Astrocyte (in vitro differentiated cells and primary cell): Measurements from ENCODE around the gene FAM219A. TPM values are rescaled to one million over a fixed set of nuclear protein-coding genes. Genes with fewer than 3 reads are reported as not detected.

Experiments used
- DNase-seq: peaks from one replicate; pipeline ENCODE4 v3.0.0-alpha.2; 2010; ENCODE audit warnings: low read depth
- FAIRE-seq: peaks from 2 replicates; lab custom pipeline; 2011; peaks lifted over from hg19 to GRCh38; lab: Jason Lieb, UNC
- H2AFZ ChIP-seq: 2 replicates; pipeline ENCODE4 v1.6.0; 2012; ENCODE audit warnings: low read depth, low read length, inconsistent platforms
- H3K27ac ChIP-seq: 2 replicates; pipeline ENCODE4 v1.5.1; 2011; ENCODE audit warnings: low read depth, low read length, inconsistent platforms
- H3K27me3 ChIP-seq: 2 replicates; pipeline ENCODE4 v1.6.0; 2011; ENCODE audit warnings: low read length, inconsistent platforms; ENCODE audit not compliant: insufficient read depth
- H3K36me3 ChIP-seq: 2 replicates; pipeline ENCODE4 v1.5.1; 2011; ENCODE audit warnings: low read length, inconsistent platforms; ENCODE audit not compliant: insufficient read depth
- H3K4me1 ChIP-seq: 2 replicates; pipeline ENCODE4 v1.5.1; 2011; ENCODE audit warnings: low read length, inconsistent platforms; ENCODE audit not compliant: insufficient read depth
- H3K4me2 ChIP-seq: 2 replicates; pipeline ENCODE4 v1.6.0; 2012; ENCODE audit warnings: low read length, inconsistent platforms
- H3K4me3 ChIP-seq: 2 replicates; pipeline ENCODE4 v1.5.1; 2011; ENCODE audit warnings: low read depth, mild to moderate bottlenecking, low read length, inconsistent platforms; ENCODE audit not compliant: insufficient read depth
- H3K79me2 ChIP-seq: 2 replicates; pipeline ENCODE4 v1.6.0; 2012; ENCODE audit warnings: mild to moderate bottlenecking, low read length, inconsistent platforms; ENCODE audit not compliant: insufficient read depth
- H3K9ac ChIP-seq: 2 replicates; pipeline ENCODE4 v1.6.0; 2012; ENCODE audit warnings: mild to moderate bottlenecking, low read length, inconsistent platforms
- H3K9me3 ChIP-seq: 2 replicates; pipeline ENCODE4 v1.5.1; 2012; ENCODE audit warnings: low read depth, mild to moderate bottlenecking, low read length, inconsistent platforms; ENCODE audit not compliant: insufficient read depth
- H4K20me1 ChIP-seq: 2 replicates; pipeline ENCODE4 v1.6.0; 2012; ENCODE audit warnings: low read length, inconsistent platforms; ENCODE audit not compliant: insufficient read depth
- H3K27ac Mint-ChIP-seq: one replicate; pipeline ENCODE4 v1.8.0; 2021; ENCODE audit warnings: mild to moderate bottlenecking, mixed read lengths; ENCODE audit not compliant: unreplicated experiment
- H3K27me3 Mint-ChIP-seq: one replicate; pipeline ENCODE4 v1.8.0; 2021; ENCODE audit warnings: low read depth, mixed read lengths; ENCODE audit not compliant: unreplicated experiment
- H3K36me3 Mint-ChIP-seq: one replicate; pipeline ENCODE4 v1.8.0; 2021; ENCODE audit warnings: low read depth, mixed read lengths; ENCODE audit not compliant: unreplicated experiment
- H3K4me1 Mint-ChIP-seq: one replicate; pipeline ENCODE4 v1.8.0; 2021; ENCODE audit warnings: low read depth, mixed read lengths; ENCODE audit not compliant: unreplicated experiment
- H3K4me3 Mint-ChIP-seq: one replicate; pipeline ENCODE4 v1.8.0; 2021; ENCODE audit warnings: mild to moderate bottlenecking, moderate library complexity, mixed read lengths; ENCODE audit not compliant: unreplicated experiment
- H3K9me3 Mint-ChIP-seq: one replicate; pipeline ENCODE4 v1.8.0; 2021; ENCODE audit warnings: mild to moderate bottlenecking, mixed read lengths; ENCODE audit not compliant: unreplicated experiment
- EZH2 ChIP-seq: IDR thresholded peaks from 2 replicates; pipeline ENCODE4 v1.6.1; 2012; ENCODE audit warnings: mild to moderate bottlenecking, low read length, inconsistent platforms; ENCODE audit not compliant: insufficient read depth
- total RNA-seq: library from RNA; stranded (reverse); gene quantifications from 2 replicates; pipeline ENCODE4 v1.2.1, GENCODE V29; 2021
- TF ChIP-seq, protein P1 (sequence below): IDR thresholded peaks from 2 replicates; pipeline ENCODE4 v1.5.1; 2011; ENCODE audit warnings: low read depth, mild to moderate bottlenecking, inconsistent platforms, low read length, moderate library complexity; ENCODE audit not compliant: insufficient read depth

FAM219A gene
- total RNA-seq, 1 donor from 2014 or later, result 63.5 TPM

DNA sequence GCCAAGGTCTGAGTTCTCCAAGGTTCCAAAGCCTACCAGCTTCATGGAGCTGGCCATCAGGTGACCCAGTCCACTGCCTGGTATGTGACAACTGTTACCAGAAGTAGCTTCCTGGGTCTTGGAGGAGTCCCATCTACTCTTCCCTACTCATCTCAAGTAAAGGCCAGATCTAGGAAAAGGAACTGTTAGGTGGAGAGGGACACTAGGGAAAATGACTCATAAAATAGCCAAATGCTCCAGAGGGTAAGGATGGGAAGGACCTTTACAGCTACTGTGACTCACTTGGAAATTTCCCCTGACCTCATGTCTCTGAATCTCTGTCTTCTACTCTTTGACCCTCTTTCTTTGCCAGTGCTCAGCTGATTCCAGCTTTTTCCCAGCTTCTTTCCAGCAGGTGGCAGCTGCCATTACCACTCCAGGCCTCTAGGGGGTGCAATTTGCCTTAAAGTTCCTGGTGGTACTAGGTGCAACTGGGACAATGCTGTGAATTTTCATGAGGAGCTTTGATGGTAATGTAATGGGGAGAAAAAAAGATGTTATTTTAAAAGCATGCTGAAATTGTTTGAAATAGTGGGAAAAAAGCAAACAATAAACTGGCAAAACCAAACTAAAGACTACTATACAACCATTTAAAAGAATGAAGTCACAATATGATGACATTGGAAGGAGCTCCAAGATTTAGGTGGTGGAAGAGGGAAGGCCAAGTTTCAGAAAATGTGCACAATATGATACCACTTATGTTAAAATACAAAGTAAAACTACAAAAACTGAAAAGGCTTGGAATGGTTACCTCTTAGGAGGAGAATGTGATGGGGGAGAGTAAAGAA, 54.6 kb downstream of the FAM219A start:
- Histone ChIP-seq H2AFZ (no peak overlapping the region), H3K4me2 (no peak overlapping the region), H3K4me1 (peaks cover 10% of the 10 kb centered on the region), H3K9me3 (no peaks in the 10 kb centered on the region), H3K9ac (no peak overlapping the region), H3K27ac (no peak overlapping the region), H4K20me1 (peaks cover 63% of the 10 kb centered on the region), H3K4me3 (no peak overlapping the region), H3K79me2 (no peaks in the 10 kb centered on the region), H3K27me3 (no peaks in the 10 kb centered on the region), H3K36me3 (peaks cover 3% of the 10 kb centered on the region)
- Mint-ChIP-seq H3K4me1 (peaks cover 14% of the 10 kb centered on the region), H3K27ac (no peak overlapping the region), H3K4me3 (no peak overlapping the region), H3K36me3 (peaks cover 36% of the 10 kb centered on the region), H3K9me3 (no peaks in the 10 kb centered on the region), H3K27me3 (no peaks in the 10 kb centered on the region)
- TF ChIP-seq EZH2, result no peak
- TF ChIP-seq, protein P1, sequence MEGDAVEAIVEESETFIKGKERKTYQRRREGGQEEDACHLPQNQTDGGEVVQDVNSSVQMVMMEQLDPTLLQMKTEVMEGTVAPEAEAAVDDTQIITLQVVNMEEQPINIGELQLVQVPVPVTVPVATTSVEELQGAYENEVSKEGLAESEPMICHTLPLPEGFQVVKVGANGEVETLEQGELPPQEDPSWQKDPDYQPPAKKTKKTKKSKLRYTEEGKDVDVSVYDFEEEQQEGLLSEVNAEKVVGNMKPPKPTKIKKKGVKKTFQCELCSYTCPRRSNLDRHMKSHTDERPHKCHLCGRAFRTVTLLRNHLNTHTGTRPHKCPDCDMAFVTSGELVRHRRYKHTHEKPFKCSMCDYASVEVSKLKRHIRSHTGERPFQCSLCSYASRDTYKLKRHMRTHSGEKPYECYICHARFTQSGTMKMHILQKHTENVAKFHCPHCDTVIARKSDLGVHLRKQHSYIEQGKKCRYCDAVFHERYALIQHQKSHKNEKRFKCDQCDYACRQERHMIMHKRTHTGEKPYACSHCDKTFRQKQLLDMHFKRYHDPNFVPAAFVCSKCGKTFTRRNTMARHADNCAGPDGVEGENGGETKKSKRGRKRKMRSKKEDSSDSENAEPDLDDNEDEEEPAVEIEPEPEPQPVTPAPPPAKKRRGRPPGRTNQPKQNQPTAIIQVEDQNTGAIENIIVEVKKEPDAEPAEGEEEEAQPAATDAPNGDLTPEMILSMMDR, result peak; percentile 100
- FAIRE-seq, result peak; percentile 80
- DNase-seq, result peak; percentile 20

DNA sequence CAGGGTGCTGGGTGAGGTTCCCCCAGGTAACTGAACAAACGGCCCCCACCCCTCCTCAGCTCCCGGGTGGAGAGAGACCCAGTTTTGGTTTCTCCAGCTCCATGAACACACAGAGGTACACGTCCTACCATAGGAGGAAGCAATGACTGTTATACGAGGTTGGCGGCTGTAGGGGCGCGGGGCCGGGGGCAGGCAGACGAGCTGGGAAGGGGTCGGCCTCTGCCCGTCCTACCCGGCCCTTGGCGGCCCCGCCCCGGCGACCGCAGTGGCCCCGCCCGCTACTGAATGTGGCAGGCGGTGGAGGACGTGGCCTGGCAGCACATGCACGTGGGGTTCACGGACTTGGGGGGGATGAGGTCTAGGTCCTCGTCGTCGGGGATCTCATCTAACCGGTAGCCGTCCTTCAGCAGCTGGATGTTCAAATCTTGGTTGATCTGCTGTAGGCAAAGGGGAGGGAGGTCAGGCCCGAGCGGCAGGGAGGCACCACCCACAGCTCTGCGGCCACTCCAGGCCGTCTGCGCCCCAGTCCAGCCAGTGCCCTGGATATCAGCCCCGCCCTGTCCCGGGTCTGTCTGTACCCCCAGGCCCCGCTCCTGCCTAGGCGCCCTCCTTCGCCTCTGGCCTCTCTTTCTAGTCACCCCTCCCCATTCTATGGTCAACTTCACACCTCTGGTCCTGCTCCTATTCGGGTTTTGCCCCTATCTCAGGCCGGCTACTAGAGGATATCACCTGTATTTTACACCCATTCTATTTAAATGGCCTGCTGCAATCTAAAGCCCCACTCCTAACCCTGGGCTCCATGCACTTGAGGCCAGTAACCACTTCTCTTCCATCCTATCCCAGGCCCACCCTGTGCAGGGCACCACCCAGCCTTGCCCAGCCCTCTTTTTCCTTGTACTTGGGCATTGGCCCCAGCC, 57.4 kb downstream of the FAM219A start:
- Mint-ChIP-seq H3K9me3 (no peaks in the 10 kb centered on the region), H3K4me3 (no peak overlapping the region), H3K36me3 (peaks cover 30% of the 10 kb centered on the region), H3K4me1 (peaks cover 9% of the 10 kb centered on the region), H3K27me3 (no peaks in the 10 kb centered on the region), H3K27ac (no peak overlapping the region)
- peaks cover 3% of the 10 kb centered on the region for H3K36me3 ChIP-seq
- FAIRE-seq, result no peak
- H2AFZ ChIP-seq, result no peak overlapping the region
- H3K4me2 ChIP-seq, result no peak overlapping the region
- H3K27ac ChIP-seq, result no peak overlapping the region
- DNase-seq, result no peak
- no peaks in the 10 kb centered on the region for H3K9me3 ChIP-seq
- peaks cover 8% of the 10 kb centered on the region for H3K4me1 ChIP-seq
- no peak overlapping the region for H3K4me3 ChIP-seq
- no peaks in the 10 kb centered on the region for H3K79me2 ChIP-seq
- H3K9ac ChIP-seq, result no peak overlapping the region
- H3K27me3 ChIP-seq, result no peaks in the 10 kb centered on the region
- peaks cover 41% of the 10 kb centered on the region for H4K20me1 ChIP-seq
- TF ChIP-seq, protein P1, result no peak
- no peak for TF ChIP-seq EZH2
